GM19240 (cell line): Measurements from ENCODE around the gene PRSS58.

Experiments used
- DNase-seq: peaks from one replicate; pipeline ENCODE4 v3.0.0; 2011; ENCODE audit warnings: low spot score; ENCODE audit not compliant: insufficient read length

PRSS58 gene, protein sequence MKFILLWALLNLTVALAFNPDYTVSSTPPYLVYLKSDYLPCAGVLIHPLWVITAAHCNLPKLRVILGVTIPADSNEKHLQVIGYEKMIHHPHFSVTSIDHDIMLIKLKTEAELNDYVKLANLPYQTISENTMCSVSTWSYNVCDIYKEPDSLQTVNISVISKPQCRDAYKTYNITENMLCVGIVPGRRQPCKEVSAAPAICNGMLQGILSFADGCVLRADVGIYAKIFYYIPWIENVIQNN

DNA sequence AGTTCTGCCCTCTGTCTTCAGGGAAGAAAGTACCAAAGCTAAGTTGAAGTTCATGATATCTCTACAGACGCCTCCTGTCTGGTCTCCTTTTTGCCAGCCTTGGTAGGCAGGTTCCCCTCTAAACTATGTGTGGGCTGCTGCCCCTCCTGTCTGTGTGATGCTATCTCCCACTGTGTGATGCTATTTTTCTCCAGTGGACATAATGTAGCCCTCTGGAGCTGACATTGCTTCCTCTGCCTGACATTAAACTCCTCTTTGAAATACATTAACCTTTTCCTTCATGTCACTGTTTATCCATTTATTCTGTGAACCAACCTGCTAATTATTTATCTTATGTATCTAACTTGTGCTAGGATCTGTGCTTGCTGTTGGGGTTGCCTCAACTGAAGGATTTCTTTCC, at the start of gene PRSS58:
Gene PRSS58, minus strand, starts transcription at position 101 of the 400 bp plus-strand sequence. CDS start 351 bp downstream, outside the sequence.
- DNase-seq, result no peak

DNA sequence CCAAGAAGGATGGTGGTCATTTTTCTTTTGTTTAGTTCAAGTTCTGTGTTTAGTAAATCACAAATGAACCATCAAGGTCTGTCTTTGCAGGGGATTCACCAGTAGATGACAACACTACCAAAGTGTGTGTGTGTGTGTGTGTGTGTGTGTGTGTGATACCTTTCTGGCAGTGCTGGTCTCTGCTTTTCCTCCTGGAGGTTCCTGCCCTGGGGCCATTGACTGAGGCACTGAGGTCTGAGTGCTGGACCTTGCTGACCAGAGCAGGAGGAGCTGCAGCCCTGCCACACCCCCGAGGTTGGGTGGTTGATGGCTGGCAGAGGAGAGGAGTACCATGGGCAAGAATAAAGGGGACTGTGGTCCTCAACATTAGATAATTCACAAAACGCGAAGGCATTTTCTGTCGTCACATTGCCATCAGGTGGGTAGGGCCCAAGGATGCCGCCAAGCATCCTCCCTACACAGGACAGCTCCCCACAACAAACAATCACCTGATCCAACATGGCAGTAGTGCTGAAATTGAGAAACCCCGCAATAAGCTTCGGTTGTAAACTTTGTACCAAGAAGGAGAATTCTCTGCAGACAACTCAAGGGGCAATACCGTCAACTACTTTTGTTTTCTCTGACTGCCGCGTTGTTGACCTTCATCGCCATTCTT, 49.5 kb upstream of the PRSS58 start:
- no peak for DNase-seq

DNA sequence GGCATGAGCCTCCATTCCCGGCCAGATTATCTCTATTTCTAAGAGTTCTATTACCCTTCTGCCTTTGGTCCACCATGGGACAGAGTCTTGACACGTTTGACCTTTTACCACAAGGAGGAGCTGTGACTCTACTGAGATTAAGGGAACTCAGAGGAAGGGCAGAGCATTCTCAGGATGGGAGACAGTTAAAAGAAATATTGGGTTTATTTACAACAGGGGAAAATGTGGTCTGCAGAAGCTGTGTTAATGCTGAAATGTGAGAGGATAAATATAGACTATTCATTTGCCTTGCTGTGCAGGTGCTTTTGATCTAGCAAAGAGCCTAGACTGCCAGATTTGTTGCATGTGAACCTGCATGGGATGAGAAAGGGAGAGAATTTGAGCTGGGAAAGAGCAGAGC, 45.8 kb upstream of the PRSS58 start:
- DNase-seq, result no peak

DNA sequence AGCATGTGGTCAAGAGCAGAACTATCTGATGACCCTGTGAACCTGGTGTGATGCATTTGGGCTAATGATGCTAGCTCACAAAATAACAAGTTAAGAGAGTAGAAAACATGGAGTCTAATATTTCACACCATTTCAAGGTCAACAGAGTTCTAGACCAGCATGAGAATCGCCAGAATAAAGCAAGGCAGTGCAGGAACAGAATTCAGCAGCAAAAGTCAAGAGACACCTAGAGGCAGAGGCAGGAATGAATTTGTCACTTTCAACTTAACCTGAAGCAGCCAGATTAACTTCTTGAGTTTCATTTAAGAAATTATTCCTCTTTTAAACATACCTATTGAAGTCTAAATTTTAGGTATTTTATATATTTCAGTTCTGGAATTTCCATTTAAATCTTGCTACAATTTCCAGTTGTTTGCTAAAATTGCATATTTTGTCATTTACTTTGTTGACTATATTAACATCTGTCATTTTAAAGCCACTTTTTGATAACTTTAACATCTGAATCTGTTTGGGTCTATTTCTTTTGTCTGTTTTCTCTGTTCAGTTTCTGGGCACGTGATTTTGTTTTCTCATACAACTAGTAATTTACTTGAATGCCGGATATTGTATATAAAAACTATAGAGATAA, 44.2 kb upstream of the PRSS58 start:
- no peak for DNase-seq

DNA sequence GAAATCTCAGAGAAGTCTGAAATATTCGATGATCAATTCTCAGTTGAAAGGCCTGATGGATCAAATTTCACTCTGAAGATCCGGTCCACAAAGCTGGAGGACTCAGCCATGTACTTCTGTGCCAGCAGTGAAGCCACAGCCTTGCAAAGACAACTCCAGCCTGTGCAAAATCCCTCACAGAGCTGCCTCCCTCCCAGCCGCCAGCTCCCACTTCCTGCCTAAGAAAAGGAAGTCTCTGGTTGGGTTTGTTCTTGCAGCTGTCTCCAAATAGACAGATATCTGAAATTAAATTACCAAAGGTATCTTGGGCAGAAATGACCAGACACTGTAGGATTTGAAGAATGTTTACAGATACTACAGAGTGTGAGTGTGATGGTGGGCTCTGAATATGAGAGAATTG, 43.4 kb upstream of the PRSS58 start:
- no peak for DNase-seq

DNA sequence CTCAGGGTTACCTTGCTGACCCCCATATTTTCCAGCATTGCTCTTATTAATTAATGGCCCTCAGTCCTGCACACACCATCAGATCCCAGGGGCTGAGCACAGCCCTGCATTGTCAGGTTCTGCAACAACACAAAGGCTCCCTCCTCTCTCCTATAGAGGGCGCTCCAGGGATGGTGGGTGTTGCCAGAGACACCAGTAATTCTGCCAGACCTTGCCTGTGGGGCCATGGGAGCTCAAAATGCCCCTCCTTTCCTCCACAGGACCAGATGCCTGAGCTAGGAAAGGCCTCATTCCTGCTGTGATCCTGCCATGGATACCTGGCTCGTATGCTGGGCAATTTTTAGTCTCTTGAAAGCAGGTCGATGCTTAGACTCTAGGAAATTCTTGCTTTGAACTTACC, 42.8 kb upstream of the PRSS58 start:
- DNase-seq, result no peak

DNA sequence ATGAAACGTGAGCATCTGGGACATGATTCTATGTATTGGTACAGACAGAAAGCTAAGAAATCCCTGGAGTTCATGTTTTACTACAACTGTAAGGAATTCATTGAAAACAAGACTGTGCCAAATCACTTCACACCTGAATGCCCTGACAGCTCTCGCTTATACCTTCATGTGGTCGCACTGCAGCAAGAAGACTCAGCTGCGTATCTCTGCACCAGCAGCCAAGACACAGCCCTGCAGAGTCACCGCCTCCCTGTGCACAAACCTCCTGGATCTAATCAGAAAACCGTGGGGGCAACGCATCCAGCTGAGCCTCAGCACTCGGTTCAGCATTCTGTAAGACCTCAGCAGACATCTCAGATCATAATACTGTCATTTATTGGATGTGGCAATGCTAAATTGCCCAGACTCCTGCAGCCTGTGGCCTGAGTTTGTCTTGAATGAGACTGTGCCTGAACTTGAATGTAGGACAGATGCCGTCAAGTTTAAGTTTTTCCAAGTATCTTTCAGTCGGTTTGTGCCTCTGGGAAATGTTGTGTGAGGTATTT, 41.5 kb upstream of the PRSS58 start:
- DNase-seq, result no peak

DNA sequence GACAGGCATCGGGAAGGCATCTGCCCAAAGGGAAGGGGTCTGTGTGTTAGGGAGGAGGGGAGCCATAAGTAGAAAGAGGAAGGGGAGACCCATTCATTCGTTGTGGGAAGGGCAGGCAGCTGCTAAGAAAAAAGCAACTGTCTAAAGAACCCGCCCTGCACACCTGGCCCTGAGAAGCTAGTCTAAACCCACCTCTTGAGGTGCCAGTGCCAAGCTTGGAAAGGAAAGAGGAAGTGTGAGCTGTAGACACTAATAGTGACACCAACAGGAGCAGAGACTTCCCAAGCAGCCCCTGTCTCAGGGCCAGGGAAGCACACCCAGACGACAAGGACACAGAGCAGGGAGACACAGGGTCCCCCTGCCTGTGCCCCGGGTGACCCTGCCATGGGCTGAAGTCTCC, 40.8 kb upstream of the PRSS58 start:
- no peak for DNase-seq

DNA sequence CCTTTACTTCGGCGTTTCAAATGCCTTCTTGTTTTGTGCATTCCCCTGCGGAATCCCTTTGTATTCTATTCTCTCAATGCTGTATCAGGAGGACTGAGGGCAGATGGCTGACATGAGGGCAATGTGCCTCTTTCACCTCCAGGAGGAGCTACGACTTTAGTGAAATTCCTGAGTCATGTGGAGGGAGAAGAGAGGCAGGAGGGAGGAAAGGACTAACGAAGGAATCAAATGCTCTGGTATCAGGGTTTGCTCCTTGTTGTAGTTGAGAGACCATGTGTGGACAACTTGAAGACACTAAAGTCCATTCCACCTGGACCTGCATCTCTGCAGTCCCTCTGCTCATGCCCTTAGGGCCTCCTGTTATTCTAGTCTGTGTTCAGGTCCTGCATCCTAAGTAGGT, 40.2 kb upstream of the PRSS58 start:
- no peak for DNase-seq

DNA sequence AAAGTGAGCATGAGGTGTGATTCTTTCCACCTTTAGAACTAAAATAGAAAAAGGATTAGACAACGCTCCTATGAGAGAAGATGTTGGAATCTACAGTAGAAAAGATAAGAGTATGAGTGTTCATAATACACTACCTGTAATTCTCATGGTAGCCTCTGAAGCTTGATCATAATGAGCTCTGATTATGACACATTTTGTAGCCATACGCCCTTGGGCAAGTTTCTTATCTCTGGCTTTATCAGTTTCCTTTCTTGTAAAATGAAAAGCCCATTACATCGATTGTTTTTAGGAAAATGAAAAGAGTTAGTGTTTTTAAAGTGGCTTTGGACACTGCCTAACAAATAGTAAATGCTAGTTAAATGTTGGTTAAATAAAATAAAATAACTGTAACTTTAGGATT, 22.4 kb upstream of the PRSS58 start:
- DNase-seq, result no peak

DNA sequence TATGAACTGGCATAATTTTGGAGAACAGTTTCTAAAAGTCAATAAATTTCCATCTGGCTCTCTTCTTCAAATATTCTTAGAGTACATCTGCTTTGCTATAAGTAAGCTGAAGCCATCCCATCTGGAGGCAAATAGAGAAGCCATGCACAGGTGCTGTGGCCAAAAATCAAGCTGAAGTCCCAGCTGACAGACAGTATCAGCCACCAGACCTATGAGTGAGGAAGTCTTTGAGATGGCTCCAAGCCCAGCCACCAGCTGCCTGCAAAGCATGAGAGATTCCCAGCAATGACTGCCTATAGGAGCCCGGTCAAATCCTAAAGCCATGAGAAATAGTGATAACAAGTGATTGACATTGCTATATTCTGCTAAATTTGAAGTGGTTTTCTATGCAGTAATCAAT, 21.7 kb upstream of the PRSS58 start:
- DNase-seq, result no peak

DNA sequence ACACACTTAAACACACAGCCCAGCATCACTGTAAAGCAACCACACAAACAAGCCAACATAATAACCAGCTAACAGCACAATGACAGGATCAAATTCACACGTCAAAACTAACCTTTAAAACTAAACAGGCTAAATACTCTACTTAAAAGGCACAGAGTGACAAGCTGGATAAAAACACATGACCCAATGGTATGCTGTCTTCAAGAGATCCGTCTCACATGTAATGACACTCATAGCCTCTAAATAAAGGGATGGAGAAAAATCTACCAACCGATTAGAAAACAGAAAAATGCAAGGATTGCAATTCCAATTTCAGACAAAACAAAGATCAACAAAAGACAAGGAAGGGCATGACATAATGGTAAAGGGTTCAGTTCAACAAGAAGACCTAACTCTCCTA, 17.2 kb upstream of the PRSS58 start:
- no peak for DNase-seq

DNA sequence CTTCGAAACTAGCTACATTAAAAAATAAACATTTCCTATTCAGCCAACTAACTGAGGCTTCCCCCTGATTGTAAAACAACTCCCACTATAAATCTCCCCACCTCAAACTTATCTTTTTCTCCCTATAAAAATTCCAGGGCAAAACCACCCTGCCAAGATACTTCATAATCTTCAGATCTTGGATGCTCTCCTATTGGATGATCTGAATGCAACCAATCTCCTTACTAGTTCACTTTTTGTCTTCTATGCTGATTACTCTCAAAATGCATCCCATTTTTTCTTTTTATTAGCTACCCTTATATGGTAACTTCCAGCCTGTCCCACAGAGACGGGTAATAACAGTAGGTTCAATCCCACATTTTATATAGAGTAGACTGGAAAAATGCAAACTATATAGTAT, 15.0 kb upstream of the PRSS58 start:
- no peak for DNase-seq

DNA sequence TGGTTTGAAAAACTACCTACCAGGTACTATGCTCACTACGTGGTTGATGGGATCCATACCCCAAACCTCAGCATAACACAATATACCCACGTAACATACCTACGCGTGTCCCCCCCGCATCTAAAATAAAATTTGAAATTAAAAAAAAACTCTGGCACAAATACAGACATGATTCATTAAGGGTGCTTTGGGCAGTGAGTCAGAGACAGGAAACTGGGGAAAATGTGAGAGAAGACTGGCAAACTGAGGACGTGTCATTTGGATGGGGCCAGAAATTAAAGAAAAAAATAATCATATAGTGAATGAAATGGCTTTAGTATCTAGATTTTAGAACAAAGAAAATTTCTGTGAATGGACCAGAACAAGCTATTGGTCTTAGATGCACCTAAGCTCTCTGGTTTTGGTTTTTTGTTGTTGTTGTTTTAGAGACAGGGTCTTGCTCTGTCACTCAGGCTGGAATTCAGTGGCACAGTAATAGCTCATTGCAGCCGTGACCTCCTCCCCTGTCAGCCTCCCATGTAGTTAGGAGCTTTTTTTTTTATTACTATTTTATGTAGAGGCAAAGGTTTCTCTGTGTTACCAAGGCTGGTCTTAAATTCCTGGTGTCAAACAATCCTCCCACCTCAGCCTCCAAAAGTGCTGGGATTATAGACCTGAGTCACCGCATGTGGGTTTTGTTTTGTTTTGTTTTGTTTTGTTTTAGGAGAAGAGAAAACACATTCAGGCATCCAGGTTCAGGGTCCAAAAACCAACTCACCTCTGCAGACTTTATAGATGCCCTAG, 5.9 kb upstream of the PRSS58 start:
- DNase-seq, result no peak

DNA sequence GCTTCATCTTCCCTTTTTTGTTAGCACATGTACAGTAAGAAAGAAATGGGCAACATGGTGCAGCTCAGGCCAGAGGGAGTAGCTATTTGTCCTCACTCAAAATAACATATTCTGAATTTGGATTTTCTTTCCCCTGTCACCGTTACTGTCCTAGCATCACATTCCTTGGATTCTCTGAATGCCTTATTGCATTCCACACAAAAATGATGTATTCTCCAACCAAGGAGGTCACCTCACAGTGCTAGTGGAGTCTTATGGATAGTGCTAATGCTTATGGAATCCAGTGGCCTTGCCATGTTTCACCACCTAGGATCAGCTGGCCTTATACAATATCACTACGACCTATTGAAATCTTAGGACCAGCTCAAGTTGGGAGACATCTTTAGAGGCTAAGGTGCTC, 7.2 kb downstream of the PRSS58 start:
- DNase-seq, result no peak

DNA sequence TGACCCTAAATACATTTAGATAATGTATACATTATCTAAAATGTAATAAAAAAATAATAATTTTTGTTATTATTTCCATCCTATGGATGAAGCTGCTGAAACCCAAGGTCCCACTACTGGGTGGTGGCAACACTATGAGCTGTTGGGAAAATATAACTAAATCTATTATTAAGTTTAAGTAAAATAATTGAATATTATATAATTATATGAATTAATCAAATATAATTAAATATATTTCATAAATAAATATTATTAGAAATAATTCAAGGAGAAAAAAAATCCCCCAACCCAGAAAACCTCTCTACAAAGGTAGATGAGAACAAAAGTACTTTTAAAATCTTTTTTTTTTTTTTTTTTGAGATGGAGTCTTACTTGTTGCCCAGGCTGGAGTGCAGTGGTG, 7.9 kb downstream of the PRSS58 start:
- DNase-seq, result no peak

DNA sequence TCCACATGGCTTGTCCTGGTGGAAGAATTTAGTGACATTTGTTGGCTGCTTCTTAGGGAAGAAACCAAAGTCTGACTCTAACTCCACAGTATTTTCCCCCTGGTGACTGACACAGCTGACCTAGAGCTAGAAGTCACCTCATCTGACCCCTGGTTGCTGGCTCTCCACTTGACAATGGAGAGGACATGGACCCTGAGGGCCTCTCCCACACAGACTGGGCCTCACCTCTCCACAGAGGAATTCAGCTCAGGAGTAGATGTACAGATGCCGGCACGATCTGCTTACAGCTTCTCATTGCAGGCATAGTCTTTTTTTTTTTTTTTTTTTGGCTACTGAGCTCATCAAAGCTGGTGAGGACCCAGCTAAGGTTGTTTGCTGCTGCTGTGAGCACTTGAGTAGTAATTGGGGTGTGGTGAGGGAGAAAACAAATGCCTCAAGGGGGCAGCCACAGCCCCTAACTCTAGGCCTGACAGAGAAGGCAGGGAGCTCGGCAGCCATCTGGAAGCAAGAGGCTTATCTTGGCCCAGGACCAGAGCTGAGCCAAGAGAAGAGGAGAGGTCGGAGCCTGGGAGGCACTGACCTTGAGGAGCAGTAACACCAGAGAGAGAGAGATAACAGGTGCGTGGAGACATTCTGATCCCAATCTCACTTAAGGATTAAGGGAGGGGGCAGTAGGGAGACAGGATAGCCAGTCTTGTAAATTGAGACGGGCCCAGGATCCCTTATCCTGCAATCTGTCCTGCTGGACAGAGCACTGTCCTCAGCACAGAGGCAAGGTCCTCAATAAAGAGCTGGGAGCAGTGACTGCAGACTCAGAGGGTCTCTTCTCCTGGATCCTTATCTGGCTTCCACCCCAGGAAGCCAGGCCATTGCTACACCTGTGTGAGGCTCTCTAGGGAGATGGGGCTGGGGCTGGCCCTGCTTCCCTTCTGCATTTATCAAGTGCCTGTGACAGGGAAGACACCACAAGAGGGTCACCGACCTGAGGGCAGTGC, 9.4 kb downstream of the PRSS58 start:
- DNase-seq, result no peak

DNA sequence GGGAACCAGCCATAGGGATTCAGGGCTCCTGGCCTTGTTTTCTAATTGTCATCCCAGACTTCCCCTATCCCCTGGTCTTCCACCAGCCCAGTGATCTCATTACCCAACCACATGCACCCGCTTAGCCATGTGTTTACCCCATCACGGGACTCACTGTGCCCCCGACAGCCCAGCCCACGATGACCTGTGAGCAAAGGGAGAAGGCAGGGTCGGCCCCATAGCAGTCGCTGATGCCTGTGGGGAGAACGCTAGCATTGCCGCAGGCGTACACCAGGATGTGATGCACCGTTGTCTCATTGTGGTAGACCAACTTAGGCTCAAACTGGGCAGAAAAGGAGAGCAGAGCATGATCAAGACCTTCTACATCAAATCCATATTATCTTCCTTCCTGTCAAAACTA, 14.0 kb downstream of the PRSS58 start:
- no peak for DNase-seq

DNA sequence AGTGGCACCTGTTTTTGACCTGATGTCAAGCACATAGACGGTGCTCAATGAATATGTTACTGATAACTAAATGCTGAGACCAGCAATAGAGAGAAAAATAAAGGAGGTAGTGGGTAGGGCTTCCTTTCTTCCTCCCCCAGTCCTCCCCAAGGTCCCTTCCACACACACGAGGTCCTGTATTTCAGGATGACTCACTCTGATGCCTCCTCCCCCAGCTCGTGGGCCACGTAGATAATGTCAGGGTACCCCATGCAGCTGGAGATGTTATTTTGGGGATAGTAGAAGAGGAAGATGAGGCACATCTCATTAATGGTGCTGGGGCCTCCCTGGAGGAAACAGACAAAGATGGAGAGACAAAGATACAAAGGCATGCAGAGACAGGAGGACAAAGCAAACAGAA, 17.3 kb downstream of the PRSS58 start:
- no peak for DNase-seq

DNA sequence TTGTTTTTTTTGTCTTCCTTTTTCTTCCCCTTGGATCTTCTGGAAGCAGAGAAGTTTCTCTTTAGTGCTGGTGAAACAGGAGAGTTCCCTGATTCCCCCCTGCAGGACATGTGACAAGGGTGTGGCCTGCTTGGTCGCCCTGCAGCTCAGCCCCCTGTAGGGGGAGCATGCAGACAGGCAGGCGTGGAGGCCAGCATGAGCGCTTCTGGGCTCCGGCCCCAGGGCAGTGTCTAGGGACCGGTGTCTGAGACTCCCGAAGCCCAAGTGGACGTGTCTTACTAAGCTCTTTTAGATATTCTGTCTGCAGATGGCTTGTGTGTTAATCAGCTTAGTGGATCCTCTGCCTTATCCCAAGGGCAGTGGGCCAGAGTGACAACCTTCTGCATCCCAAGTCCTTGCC, 26.1 kb downstream of the PRSS58 start:
- DNase-seq, result no peak
